Stimulated activated CD4-positive, alpha-beta T cell treated with anti-CD3 and anti-CD28 coated beads, Interleukin-2, amount 100 ng/mL, for 24 hours (primary cell): ENCODE measurements around the gene VPS35.

Experiments used
- DNase-seq, 2 donors: peaks; one replicate each; pipeline ENCODE4 v3.0.0-alpha.2; 2020

Gene VPS35

GRCh38 chr16:46607529-46607928 is 81.4 kb downstream of the VPS35 start:
- DNase-seq, result no peak

GRCh38 chr16:46606231-46606630 is 82.7 kb downstream of the VPS35 start:
- DNase-seq, result no peak
